NK-92 treated with Interleukin-12 subunit alpha and Interleukin-12 subunit beta, amount 100 ng/mL, for 24 hours (cell line): Measurements from ENCODE around the gene CADM2.
"Not testable (repeated sequence)": the region's sequence is repeated elsewhere in the genome, so short reads cannot be mapped to it uniquely, and the experiment has no call there.

Experiments
- DNase-seq: peaks from one replicate; lab custom pipeline; 2025; lab: John Stamatoyannopoulos, UW

CADM2 gene

DNA sequence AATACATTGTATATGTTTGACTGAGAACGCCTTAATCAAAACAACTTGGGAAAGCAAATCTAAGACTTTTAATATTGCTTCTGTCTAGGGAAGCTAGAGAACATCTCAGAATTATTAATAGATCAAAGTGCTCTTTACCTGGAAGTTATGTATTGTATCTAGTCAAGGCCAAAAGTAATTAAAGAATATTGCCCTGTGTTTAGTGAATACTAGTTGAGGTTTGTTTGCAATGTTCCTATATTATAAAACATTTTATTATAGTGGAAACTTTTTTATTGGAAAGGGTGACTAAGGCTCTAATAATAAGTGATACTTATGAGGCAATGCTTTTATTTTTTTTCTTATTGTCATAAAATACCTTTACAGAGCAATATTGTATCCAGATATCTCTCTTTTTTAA lies 118.2 kb downstream of the CADM2 start:
- DNase-seq: no peak

DNA sequence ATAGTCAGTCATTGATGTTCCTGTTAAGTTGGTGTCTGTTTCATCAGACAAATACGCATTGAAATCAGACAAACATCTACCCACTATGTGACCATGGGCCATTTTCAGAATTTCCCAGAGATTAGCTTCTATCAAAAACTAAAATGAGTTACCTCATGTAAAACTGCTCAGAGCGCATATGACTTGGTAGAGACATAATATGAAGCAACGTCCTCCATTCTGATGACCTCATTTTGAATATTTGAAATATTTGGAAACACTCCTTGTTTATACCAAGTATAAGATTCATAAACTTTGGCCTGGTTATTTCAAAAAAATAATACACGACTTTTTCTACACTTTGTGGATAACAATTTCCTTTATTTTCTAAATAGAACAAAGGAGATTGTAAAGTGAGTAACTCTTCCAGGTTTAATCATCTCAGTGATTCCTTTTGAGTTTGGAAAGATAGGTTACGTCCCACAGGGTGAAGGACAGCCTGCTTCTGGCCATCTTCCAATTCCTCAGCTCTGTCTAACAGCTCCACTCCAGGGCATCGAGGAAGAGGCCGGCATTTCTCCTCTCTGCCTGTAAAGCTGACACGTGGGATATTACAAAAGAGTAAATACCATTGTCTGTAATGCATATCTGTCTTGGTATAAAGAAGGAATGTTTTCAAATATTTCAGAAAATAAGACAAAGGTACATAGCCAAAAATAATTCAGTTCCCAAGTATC lies 122.6 kb downstream of the CADM2 start:
- DNase-seq: no peak

DNA sequence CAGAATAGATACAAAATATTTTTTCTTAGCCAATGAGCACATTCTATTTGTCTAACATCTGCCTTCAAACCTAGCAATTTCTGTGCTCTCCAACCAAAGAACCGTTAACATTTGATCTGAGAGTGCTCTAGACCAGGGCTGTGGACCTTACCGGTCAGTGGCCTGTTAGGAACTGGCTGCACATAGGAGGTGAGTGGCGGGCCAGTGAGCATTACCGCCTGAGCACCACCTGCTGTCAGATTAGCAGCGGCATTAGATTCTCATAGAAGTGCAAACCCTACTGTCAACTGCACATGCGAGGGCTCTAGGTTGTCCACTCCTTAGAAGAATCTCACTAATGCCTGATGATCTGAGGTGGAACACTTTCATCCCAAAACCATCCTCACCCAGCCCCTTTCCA lies 131.7 kb downstream of the CADM2 start:
- DNase-seq: no peak

DNA sequence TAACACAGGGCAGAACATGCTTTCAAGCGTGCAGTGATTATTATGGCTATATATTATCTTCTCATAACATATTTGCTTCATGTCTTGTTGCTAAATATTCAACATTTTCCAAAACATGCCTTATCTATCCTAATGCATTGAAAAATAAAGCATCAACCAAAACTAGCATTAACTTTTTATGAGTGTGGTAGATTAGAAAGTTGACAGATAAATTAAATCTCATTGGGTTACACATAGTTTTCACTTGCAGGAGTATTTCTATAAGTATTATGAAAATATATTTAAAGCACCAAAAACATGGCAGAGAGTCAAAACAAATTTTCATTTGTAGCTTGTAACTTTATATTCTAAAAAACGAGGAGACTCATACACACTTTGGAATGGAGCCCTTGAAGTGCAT lies 141.5 kb downstream of the CADM2 start:
- no peak for DNase-seq

DNA sequence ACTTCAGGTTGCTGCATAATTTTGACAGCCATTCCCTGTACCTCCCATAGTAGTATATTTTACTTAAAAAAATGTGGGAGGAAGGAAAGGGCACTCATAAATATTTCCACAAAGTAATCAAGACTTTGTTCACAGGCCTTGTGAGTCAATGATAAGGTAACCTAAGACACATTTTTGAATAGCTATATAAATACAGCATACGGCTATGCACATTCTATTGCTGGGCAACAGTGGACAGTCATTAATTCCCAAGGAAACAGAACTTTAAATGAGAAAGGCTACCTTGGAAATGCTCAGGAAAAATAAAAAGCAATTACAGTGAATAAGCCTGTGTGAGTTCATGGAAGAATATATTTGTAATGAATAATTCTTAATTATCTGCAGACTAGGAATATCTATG lies 144.0 kb downstream of the CADM2 start:
- DNase-seq: no peak

DNA sequence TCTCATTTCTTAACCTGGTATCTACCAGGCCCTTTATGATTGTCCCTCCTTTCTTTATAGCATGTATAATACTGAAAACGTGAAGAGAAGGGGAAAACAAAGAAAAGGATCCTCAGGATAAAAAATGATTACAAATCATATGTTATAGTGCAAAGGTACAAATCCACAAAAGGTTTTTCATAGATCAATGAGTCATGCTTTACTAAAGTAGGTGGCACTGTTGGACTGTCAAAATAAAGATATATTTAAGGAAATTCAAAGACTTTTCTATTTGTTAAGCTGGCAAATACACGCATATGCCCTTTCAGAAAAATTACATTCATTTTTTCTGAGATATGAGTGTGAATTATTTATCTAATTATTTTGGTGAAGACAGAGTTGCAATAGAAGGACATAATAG lies 151.6 kb downstream of the CADM2 start:
- DNase-seq: no peak

DNA sequence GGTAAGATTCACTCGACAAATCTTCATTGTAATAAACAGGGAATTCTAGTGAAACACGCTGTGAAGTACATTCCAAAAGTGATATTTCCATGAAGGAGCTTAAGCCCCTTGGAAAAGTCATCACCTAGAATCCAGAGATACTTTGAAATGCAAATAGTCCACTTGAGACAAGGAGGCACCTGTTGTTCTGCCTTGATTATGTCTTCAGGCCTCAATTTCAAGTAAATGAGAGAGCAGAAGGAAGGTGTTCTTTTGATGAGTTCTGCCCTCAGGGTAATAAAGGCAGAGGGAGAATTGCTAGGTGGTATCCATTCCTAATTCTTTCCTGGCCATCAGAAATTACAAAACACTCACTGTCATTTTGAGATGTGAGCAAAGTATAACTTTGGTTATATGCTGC lies 162.1 kb downstream of the CADM2 start:
- no peak for DNase-seq

DNA sequence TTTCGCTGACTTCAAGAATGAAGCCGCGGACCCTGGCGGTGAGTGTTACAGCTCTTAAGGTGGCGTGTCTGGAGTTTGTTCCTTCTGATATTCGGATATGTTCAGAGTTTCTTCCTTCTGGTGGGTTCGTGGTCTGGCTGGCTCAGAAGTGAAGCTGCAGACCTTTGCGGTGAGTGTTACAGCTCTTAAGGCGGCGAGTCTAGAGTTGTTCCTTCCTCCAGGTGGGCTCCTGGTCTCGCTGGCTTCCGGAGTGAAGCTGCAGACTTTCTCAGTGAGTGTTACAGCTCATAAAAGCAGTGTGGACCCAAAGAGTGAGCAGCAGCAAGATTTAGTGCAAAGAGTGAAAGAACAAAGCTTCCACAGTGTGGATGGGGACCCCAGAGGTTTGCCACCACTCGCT lies 174.1 kb downstream of the CADM2 start:
- not testable (repeated sequence) for DNase-seq

DNA sequence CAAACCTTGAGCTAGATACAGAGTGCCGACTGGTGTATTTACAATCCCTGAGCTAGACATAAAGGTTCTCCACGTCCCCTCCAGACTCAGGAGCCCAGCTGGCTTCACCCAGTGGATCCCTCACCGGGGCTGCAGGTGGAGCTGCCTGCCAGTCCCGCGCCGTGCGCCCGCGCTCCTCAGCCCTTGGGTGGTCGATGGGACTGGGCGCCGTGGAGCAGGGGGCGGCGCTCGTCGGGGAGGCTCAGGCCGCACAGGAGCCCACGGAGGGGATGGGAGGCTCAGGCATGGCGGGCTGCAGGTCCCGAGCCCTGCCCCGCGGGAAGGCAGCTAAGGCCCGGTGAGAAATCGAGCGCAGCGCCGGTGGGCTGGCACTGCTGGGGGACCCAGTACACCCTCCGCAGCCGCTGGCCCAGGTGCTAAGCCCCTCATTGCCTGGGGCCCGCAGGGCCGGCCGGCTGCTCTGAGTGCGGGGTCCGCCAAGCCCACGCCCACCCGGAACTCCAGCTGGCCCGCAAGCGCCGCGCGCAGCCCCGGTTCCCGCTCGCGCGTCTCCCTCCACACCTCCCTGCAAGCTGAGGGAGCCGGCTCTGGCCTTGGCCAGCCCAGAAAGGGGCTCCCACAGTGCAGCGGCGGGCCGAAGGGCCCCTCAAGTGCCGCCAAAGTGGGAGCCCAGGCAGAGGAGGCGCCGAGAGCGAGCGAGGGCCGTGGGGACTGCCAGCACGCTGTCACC lies 175.1 kb downstream of the CADM2 start:
- not testable (repeated sequence) for DNase-seq

DNA sequence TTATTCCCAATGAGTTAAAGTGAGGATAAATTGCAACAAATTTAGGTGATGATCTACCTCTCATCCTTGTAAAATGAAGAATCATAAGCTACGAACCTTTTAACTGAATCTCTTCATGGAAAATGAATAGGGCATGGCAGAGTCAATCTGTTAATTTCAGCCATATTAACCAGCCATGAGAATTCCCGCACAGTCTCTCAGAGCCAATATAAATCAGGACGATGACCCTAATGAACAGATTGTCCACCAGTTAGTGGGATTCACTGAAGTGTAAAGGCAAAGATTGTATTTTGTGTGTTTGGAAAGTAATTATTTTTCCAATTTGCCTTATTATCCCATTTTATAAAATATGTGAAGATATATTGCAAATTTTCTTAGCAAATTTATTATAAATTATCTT lies 183.8 kb downstream of the CADM2 start:
- DNase-seq: no peak

DNA sequence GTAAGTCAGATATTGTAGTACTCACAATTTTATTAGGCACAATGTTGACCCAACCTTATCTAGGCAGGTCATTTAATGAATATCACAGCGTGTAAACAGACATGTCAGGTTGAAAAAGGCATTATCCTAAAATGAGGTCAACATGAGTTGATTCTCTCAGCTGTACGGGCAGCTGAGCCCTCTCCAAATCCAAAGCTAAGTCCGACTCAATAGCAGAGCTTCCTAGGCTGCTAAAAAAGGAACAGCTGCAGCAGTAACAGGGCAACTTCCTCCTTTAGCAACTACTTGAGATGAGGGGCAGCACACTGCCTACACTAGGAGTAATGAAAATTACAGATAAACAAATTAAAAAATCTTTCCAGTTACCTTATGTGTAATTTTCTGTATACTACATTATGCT lies 189.2 kb downstream of the CADM2 start:
- DNase-seq: no peak

DNA sequence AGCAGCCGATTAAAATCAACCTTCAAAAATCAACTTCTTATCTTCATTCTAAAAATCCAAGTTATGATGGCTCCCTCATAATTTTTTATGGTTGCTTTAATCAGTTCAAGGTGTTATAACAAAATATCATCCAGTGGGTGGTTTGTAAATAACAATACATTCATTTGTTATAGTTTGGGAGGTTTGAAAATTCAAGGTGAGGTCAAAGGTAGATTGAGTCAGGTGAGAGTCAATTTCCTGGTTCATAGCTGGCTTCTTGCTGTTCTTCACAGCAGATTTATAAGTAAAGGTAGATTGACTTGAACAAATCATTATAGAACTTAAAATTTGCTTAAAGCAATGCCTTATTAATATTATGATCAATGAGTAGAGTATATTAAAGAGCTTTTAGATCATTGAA lies 192.8 kb downstream of the CADM2 start:
- no peak for DNase-seq

DNA sequence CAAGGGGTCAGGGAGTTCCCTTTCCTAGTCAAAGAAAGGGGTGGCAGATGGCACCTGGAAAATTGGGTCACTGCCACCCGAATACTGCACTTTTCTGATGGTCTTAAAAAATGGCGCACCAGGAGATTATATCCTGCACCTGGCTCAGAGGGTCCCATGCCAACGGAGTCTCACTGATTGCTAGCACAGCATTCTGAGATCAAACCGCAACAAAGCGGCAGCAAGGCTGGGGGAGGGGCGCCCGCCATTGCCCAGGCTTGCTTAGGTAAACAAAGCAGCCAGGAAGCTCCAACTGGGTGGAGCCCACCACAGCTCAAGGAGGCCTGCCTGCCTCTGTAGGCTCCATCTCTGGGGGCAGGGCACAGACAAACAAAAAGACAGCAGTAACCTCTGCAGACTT lies 194.5 kb downstream of the CADM2 start:
- not testable (repeated sequence) for DNase-seq

DNA sequence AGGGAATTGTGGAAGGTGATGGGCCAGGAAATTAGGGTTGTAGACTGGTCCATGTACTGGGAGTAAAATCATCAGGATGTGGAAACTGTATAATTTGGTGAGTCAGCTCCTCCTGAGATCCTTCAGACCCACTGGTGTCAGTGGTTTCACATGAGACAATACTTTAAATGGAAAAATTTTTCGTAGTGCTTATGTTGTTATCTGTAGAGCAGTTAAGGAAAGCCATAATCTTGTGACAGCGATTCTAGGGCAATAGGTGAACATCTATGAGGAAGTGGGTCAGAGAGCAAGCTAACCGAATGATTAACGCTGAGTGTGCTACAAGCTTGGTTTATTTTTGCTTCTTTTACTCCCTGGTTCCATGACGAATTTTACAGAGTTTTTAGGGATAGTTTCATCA lies 200.6 kb downstream of the CADM2 start:
- no peak for DNase-seq

DNA sequence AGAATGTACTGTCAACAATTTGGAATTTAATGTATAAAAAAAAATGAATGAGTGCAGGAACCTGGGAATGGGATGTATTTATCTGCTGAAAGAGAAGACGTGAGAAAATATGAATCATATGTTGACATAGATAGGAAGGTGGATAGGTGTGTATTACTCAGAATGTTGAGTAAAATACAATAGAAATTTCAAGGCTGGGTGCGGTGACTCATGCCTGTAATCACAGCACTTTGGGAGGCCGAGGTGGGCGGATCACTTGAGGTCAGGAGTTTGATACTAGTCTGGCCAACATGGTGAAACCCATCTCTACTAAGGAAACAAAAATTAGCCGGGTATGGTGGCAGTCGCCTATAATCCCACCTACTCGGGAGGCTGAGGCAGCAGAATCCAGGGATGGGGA lies 202.8 kb downstream of the CADM2 start:
- peak; percentile 15 for DNase-seq

DNA sequence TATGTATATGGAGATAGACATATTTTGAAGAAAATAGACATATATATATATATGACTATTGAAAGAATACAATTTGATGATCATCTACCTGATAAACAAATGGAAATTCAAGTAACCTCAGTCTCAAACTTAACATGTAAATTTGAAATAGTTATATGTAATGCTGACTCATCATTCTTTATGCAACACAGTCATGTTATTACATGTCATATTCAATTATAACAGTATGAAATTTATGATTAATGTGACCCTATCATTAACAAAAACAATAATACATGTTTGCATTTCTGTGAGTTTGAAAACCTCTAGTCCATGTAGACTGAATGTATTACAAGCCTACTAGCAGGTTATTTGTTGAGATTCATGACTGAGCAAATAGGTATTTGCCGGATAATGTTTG lies 204.1 kb downstream of the CADM2 start:
- no peak for DNase-seq

DNA sequence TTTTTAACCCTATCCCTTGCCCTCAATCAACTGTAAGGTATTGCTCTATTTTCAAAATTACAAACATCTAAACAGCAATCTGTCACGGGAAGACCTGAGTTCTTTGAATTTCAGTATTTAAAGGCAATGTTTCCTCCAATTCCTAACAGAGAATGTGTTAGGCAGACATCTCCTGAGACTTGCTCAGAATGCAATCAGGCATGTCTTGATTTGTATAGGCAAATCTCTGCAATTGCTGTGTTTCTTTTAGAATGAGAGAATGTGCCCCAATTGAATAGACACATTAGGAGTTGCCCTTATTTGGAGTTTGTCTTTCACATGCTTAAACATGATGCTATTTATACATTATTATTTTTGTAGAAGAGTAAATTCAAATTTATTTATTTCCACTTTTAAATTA lies 205.6 kb downstream of the CADM2 start:
- DNase-seq: no peak

DNA sequence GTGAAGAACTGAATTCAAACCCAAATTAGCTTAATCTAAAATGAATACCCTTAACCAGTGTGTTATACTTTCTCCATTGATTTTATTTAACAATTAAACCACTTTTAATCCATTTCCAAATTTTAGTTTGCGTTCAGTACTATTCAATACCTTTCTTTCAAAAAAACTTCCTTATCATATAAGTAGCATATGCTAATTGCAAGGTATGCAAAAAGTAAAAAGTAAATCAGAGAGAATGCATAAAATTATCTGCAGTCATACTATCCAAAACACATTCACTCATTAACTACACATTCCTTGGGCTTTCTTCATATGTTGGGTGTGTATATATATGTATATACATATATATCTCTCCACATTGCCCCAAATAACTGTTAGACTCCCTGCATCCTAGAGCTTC lies 208.8 kb downstream of the CADM2 start:
- DNase-seq: no peak

DNA sequence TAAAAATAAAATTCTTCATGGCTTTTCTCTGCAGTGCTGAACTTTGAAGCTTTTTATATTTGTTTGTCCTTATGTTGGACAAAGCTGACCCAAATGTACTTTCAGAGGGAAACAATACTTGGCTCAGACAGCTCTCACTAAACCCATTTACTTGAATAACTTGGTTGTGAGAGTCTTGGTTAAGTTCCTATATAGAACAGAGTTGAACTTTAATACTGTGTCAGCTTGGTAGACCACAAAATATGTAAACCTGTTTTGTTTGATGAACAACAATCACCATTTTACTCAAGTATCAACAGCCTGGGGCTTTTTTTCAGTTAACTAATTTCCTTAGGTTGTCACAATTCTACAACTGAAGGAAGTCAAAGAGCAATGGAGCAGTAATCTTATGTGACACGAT lies 211.9 kb downstream of the CADM2 start:
- no peak for DNase-seq

DNA sequence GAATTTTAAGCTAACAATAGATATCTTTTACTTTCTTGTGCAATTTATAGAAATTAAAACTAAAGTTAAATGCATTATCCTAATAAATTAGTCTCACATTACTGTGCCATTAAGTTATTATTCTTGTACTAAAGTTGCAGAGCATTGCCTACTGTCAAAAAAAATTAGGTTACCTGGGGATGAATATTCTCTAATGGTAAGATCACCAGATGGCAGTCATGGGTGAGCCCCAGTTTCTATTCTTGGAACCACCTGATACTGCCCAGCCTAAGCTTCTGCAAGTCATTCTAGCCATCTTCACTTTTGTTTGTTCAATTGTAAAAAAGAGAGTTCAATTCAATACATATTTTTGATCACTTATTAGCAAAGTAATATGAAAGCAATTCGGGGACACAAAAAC lies 213.2 kb downstream of the CADM2 start:
- DNase-seq: no peak

DNA sequence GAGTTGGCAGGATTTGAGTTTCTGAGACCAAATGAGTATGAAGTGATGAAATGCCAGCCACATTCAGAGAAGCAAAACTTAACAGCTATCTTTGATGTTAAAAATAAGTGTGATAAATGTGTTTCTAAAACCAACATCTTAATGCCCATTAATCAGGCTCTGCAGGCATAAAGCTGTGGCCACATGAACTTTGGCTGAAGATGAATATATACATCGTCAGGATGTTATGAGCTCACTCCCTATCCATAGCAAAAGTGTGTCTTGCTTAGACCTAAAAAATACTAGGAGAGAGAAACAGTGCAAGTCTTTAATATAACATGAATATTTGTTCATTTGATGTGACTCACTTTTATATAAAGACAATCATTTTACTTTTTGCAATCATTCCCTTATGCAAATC lies 218.0 kb downstream of the CADM2 start:
- DNase-seq: no peak

DNA sequence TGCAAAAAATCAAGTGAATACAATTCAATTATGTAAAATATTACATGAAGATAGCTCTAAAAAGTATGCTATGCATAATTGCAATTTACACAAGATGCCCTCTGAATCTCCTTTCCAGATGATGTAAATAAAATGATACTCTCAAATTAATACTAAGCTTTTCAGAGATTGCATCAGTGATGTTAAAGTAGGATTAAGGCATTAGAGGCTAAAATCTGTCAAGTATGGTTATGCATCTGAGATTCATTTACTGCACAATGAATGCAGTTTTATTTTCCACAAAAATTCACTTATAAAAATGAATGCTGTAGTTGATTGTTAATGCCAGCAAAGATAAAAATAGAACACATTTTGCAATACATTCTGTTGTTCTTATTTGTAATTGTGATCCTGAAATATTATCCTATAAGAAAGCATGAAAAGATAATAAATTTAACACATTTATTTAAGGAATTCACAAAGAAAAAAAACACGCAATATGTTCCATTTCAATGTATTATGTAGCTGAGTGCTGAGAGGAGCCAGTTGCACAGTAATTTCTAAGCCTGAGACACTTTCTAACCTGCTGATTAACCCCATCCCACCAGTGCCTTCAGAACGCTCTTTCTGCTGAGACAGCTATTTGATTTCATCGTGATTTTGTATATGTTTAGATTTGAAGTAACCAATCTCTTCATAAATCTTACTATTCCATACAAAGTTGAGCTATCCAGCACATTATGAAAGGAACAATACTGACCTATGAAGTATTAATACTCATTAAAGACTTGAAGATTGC lies 224.4 kb downstream of the CADM2 start:
- DNase-seq: no peak

DNA sequence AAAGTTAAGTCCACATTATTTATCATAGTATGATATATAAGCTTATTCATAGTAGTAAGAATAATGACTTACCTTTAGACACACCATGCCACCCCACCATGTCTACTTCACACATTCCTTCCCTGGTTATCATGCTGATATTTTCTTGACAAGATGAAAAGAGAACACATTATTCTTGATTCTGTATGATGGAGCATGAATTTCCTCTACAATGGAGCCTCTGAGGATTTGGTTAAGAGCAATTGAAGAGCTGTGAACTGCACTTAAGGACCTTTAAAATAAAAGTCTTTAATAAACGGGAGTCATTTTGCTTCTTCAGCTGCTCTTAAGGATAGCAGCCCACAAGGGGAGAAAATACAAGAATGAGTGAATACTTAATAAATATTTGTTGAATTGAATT lies 226.7 kb downstream of the CADM2 start:
- no peak for DNase-seq
